A549 (cell line): Measurements from ENCODE around the gene CHRNA4. TPM values are rescaled to one million over a fixed set of nuclear protein-coding genes. Genes with fewer than 3 reads are reported as not detected.

Experiments
- ATAC-seq, 2 experiments: fragments of 200-7000 bp in 1 of 2; fragments of >200 bp in 1 of 2; cut with Nextera tagmentation in 1 of 2; cut with Tn5 transposase in 1 of 2; 3 replicates each; pipeline versions ENCODE4 v1.8.0 to v1.9.1; 2018 to 2020; ENCODE audit warnings: mild to moderate bottlenecking in 1 of 2, moderate library complexity in 1 of 2
- CTCF ChIA-PET: fragments of 300-600 bp; sonication (Branson Sonifier 250); formaldehyde crosslinking; extraction: SDS; loops from one replicate; lab custom pipeline; 2021; ENCODE audit warnings: antibody characterized with exemption, inconsistent platforms; lab: Yijun Ruan, JAX
- POLR2A ChIA-PET: fragments of 350-600 bp; formaldehyde crosslinking; extraction: SDS; loops from one replicate; lab custom pipeline; 2021; ENCODE audit warnings: antibody characterized with exemption, inconsistent platforms; lab: Yijun Ruan, JAX
- DNase-seq, 2 experiments: peaks; one replicate each; pipeline versions ENCODE4 v3.0.0 to v3.0.0-alpha.2; 2011 to 2016; ENCODE audit warnings: low read depth in 1 of 2, low spot score in 1 of 2
- FAIRE-seq: peaks from 2 replicates; lab custom pipeline; 2011; peaks lifted over from hg19 to GRCh38; lab: Jason Lieb, UNC
- H3K27ac ChIP-seq, 2 experiments: fragments of >200 bp; sonication (Bioruptor Twin); formaldehyde crosslinking; 3 replicates each; pipeline ENCODE4 v1.5.1; 2016 to 2017
- H3K4me1 ChIP-seq: fragments of >200 bp; sonication (Bioruptor Twin); formaldehyde crosslinking; 3 replicates; pipeline ENCODE4 v1.6.1; 2016
- H3K4me2 ChIP-seq: fragments of >200 bp; sonication (Bioruptor Twin); formaldehyde crosslinking; 3 replicates; pipeline ENCODE4 v1.6.1; 2016
- H3K4me3 ChIP-seq: fragments of >200 bp; sonication (Bioruptor Twin); formaldehyde crosslinking; 3 replicates; pipeline ENCODE4 v1.5.1; 2016
- H3K9me3 ChIP-seq: fragments of >200 bp; sonication (Bioruptor Twin); formaldehyde crosslinking; 3 replicates; pipeline ENCODE4 v1.6.1; 2016
- HDAC2 ChIP-seq: fragments of 200-600 bp; sonication (generic); IDR thresholded peaks from 2 replicates; pipeline ENCODE4 v1.6.1; 2016
- HEYL ChIP-seq: fragments of 250-450 bp; sonication (Bioruptor Pico); IDR thresholded peaks from 2 replicates; pipeline ENCODE4 v1.8.0; 2021; ENCODE audit warnings: mild to moderate bottlenecking, moderate library complexity
- HOXB5 ChIP-seq: fragments of 250-450 bp; sonication (Bioruptor Pico); IDR thresholded peaks from 2 replicates; pipeline ENCODE4 v1.5.0; 2020; ENCODE audit warnings: mild to moderate bottlenecking, moderate library complexity
- JUNB ChIP-seq: fragments of >200 bp; sonication (Bioruptor Twin); formaldehyde crosslinking; IDR thresholded peaks from 2 replicates; pipeline ENCODE4 v1.6.1; 2016
- POLR2A ChIP-seq: IDR thresholded peaks from 2 replicates; pipeline ENCODE4 v1.6.1; 2012; ENCODE audit warnings: mild to moderate bottlenecking, low read length
- SMC3 ChIP-seq: fragments of >200 bp; sonication (Bioruptor Twin); formaldehyde crosslinking; IDR thresholded peaks from 3 replicates; pipeline ENCODE4 v1.6.1; 2018; ENCODE audit warnings: inconsistent platforms
- ZFP36 ChIP-seq: fragments of 450-650 bp; IDR thresholded peaks from 2 replicates; pipeline ENCODE4 v1.6.1; 2014; ENCODE audit warnings: borderline replicate concordance; ENCODE audit not compliant: partially characterized antibody
- WGBS: methylation state at CpG from one replicate; pipeline ENCODE4 v1.1.6; 2017; ENCODE audit errors: missing lambda C conversion rate; 5-methylcytosine and 5-hydroxymethylcytosine counted together
- polyA plus RNA-seq, 4 experiments: library from polyadenylated mRNA; depleted of rRNA in 3 of 4; stranded (reverse); fragments of >200 nt; fragmentation: RNase III in 1 of 4; extraction: RNeasy Plus Mini Kit Qiagen cat#74134 plus additional on column Dnase treatment in 1 of 4; gene quantifications; 2 replicates in 3 of 4; 3 replicates in 1 of 4; pipeline ENCODE4 v1.2.3, GENCODE V29; 2011 to 2017
- TF ChIP-seq, protein P1 (sequence below): fragments of 200-600 bp; sonication (generic); IDR thresholded peaks from 2 replicates; pipeline ENCODE4 v1.6.1; 2016; ENCODE audit warnings: antibody characterized with exemption, mild to moderate bottlenecking, moderate library complexity
- TF ChIP-seq, protein P2 (sequence below): IDR thresholded peaks from 2 replicates; pipeline ENCODE4 v1.6.1; 2012
- TF ChIP-seq, protein P3 (sequence below): fragments of 250-450 bp; sonication (Bioruptor Pico); IDR thresholded peaks from 2 replicates; pipeline ENCODE4 v1.5.0; 2021; ENCODE audit warnings: mild to moderate bottlenecking, moderate library complexity, borderline replicate concordance
- TF ChIP-seq, protein P4 (sequence below): fragments of >200 bp; sonication (Bioruptor Twin); formaldehyde crosslinking; IDR thresholded peaks from 3 replicates; pipeline ENCODE4 v1.5.1; 2016

The CHRNA4 gene
- polyA plus RNA-seq, 2 of the 4 experiments (the other 2 are of a cell fraction), result 0.03 to 0.23 TPM

DNA sequence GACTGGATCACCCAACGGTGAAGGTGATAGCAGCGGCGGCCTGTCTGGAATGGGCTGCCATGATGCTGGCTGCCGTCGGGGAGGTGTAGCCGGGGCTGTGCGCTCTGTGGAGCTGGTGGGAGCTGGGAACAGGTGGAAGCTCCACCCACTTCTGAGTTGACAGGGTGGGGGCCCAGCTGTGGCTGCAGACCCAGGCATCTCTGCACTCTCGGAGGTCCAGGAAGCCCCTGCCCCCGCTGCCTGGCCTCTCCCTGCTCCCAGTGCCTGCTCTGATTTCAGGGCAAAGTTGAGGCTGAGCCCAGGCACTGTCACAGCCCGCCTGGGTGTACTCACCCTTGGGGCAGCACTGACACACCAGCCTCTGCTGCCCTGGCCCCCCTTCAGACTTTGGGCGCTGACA is 18.1 kb upstream of the CHRNA4 start (continued):
- no peak for TF ChIP-seq HOXB5 (CRISPR knock-in tag)

DNA sequence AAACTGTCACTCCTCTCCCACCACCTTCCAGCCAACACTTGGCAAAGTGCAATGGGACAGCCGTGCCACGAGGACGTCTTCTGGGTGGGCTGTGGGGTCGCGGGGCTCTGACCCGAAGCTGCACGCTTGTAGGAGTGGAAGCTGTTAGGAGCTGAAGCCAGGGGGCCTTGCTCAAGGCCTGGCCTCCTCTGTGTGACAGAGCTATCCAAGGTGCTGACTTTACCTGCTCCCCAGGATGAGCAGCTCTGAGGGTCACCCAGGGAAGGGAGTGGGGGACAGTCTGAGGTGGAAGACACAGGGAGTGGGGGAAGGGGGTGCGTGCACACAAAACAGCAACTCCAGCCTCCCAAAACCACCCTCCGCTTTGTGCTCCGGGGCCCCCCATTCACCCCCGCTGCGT is 17.5 kb upstream of the CHRNA4 start:
- 51% methylated on average over 12 of the region's 12 CpGs for WGBS
- Histone ChIP-seq H3K9me3 (no peaks in the 10 kb centered on the region), H3K4me1 (no peaks in the 10 kb centered on the region), H3K4me3 (no peak overlapping the region), H3K27ac (no peak overlapping the region), H3K4me2 (no peak overlapping the region)
- ATAC-seq (no peak), FAIRE-seq (no peak), DNase-seq (no peak)
- ChIA-PET CTCF (interaction anchor here (0.6 to 9.2 kb wide), 8 partner anchors 11 to 847 kb away, joined by 3 to 139 read pairs (median 5); no protein-coding TSS in a partner anchor), POLR2A (no interaction called here)
- no peak for TF ChIP-seq ZFP36
- TF ChIP-seq, protein P1, sequence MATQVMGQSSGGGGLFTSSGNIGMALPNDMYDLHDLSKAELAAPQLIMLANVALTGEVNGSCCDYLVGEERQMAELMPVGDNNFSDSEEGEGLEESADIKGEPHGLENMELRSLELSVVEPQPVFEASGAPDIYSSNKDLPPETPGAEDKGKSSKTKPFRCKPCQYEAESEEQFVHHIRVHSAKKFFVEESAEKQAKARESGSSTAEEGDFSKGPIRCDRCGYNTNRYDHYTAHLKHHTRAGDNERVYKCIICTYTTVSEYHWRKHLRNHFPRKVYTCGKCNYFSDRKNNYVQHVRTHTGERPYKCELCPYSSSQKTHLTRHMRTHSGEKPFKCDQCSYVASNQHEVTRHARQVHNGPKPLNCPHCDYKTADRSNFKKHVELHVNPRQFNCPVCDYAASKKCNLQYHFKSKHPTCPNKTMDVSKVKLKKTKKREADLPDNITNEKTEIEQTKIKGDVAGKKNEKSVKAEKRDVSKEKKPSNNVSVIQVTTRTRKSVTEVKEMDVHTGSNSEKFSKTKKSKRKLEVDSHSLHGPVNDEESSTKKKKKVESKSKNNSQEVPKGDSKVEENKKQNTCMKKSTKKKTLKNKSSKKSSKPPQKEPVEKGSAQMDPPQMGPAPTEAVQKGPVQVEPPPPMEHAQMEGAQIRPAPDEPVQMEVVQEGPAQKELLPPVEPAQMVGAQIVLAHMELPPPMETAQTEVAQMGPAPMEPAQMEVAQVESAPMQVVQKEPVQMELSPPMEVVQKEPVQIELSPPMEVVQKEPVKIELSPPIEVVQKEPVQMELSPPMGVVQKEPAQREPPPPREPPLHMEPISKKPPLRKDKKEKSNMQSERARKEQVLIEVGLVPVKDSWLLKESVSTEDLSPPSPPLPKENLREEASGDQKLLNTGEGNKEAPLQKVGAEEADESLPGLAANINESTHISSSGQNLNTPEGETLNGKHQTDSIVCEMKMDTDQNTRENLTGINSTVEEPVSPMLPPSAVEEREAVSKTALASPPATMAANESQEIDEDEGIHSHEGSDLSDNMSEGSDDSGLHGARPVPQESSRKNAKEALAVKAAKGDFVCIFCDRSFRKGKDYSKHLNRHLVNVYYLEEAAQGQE, result peak; percentile 82

DNA sequence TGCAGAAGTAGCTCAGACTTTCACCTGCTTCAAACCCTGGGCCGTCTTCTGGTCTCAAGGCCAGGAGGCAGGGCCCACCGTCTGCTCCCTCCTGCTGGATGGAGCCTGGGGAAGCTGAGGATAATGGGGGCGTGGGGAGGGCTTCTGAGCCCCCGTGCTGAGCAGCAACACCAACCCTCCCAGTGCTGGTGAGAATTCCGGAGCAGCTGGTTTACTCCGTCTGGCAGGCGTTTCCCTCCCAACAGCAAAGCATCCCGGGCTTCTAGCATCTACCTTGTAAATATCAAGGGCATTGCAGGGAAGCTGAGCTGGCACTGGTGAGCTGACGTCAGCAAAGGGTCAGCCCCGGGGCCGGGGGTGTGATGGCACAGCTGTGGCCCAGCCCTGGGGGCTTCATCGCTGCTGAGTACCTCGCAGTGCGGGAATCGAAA is 16.8 kb upstream of the CHRNA4 start:
- 45% methylated on average over 13 of the region's 15 CpGs for WGBS
- POLR2A ChIA-PET, result no interaction called here
- no peak overlapping the region for H3K27ac ChIP-seq

More for the DNA sequence above, 16.8 kb upstream of the CHRNA4 start:
- no peak for FAIRE-seq
- no peak overlapping the region for H3K4me2 ChIP-seq
- no peak for ATAC-seq
- no peak overlapping the region for H3K4me3 ChIP-seq
- DNase-seq, result no peak
- TF ChIP-seq HDAC2, result no peak
- TF ChIP-seq, protein P2, sequence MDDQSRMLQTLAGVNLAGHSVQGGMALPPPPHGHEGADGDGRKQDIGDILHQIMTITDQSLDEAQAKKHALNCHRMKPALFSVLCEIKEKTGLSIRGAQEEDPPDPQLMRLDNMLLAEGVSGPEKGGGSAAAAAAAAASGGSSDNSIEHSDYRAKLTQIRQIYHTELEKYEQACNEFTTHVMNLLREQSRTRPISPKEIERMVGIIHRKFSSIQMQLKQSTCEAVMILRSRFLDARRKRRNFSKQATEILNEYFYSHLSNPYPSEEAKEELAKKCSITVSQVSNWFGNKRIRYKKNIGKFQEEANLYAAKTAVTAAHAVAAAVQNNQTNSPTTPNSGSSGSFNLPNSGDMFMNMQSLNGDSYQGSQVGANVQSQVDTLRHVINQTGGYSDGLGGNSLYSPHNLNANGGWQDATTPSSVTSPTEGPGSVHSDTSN, result no peak
- no peak for TF ChIP-seq SMC3
- TF ChIP-seq HEYL, result no peak
- TF ChIP-seq, protein P3, sequence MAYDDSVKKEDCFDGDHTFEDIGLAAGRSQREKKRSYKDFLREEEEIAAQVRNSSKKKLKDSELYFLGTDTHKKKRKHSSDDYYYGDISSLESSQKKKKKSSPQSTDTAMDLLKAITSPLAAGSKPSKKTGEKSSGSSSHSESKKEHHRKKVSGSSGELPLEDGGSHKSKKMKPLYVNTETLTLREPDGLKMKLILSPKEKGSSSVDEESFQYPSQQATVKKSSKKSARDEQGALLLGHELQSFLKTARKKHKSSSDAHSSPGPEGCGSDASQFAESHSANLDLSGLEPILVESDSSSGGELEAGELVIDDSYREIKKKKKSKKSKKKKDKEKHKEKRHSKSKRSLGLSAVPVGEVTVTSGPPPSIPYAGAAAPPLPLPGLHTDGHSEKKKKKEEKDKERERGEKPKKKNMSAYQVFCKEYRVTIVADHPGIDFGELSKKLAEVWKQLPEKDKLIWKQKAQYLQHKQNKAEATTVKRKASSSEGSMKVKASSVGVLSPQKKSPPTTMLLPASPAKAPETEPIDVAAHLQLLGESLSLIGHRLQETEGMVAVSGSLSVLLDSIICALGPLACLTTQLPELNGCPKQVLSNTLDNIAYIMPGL, result no peak
- no peak for TF ChIP-seq POLR2A
- TF ChIP-seq, protein P4, sequence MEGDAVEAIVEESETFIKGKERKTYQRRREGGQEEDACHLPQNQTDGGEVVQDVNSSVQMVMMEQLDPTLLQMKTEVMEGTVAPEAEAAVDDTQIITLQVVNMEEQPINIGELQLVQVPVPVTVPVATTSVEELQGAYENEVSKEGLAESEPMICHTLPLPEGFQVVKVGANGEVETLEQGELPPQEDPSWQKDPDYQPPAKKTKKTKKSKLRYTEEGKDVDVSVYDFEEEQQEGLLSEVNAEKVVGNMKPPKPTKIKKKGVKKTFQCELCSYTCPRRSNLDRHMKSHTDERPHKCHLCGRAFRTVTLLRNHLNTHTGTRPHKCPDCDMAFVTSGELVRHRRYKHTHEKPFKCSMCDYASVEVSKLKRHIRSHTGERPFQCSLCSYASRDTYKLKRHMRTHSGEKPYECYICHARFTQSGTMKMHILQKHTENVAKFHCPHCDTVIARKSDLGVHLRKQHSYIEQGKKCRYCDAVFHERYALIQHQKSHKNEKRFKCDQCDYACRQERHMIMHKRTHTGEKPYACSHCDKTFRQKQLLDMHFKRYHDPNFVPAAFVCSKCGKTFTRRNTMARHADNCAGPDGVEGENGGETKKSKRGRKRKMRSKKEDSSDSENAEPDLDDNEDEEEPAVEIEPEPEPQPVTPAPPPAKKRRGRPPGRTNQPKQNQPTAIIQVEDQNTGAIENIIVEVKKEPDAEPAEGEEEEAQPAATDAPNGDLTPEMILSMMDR, result no peak
- TF ChIP-seq JUNB, result no peak
- TF ChIP-seq, all 56 proteins: peak for 0
- CTCF ChIA-PET, result interaction anchor here (0.6 to 9.2 kb wide), 8 partner anchors 10 to 846 kb away, joined by 3 to 139 read pairs (median 5); no protein-coding TSS in a partner anchor
- H3K9me3 ChIP-seq, result no peaks in the 10 kb centered on the region
- H3K4me1 ChIP-seq, result no peaks in the 10 kb centered on the region
